Activated CD8-positive, alpha-beta memory T cell treated with anti-CD3 and anti-CD28 coated beads for 1 hour (primary cell): Measurements from ENCODE around the gene RBM4.

ENCODE experiments used
- DNase-seq, 2 donors: peaks; one replicate each; pipeline ENCODE4 v3.0.0-alpha.2; 2020; ENCODE audit warnings: low read depth in 1 of 2; ENCODE audit errors: extremely low read depth in 1 of 2

Gene RBM4

GRCh38 chr11:66649903-66650302 lies 11.4 kb downstream of the RBM4 start:
- DNase-seq = no peak

- DNase-seq = no peak
Measured at GRCh38 chr11:66651016-66651415, 12.5 kb downstream of the RBM4 start.

- DNase-seq = no peak
Measured at GRCh38 chr11:66652651-66653050, 14.1 kb downstream of the RBM4 start.

GRCh38 chr11:66653123-66653522 lies 14.6 kb downstream of the RBM4 start:
- no peak for DNase-seq

GRCh38 chr11:66659763-66660162 lies 21.3 kb downstream of the RBM4 start:
- no peak for DNase-seq

- no peak for DNase-seq
Measured at GRCh38 chr11:66663741-66664296, 25.3 kb downstream of the RBM4 start.

GRCh38 chr11:66665369-66665768 lies 26.9 kb downstream of the RBM4 start:
- DNase-seq = no peak

- no peak for DNase-seq
Measured at GRCh38 chr11:66670816-66671215, 32.3 kb downstream of the RBM4 start.

- DNase-seq = no peak
Measured at GRCh38 chr11:66674964-66675602, 36.6 kb downstream of the RBM4 start.

GRCh38 chr11:66676282-66676919 lies 37.9 kb downstream of the RBM4 start:
- no peak for DNase-seq

GRCh38 chr11:66676931-66677598 lies 38.6 kb downstream of the RBM4 start:
- DNase-seq = no peak

GRCh38 chr11:66677599-66678375 lies 39.3 kb downstream of the RBM4 start, which contains the start of gene RBM4B:
Gene RBM4B, minus strand, starts transcription at chr11:66677887. Its CDS starts 808 bp downstream, at chr11:66677079.
- DNase-seq = peak; percentile 92

GRCh38 chr11:66680966-66681645 lies 42.6 kb downstream of the RBM4 start:
- no peak for DNase-seq

- DNase-seq = no peak
Measured at GRCh38 chr11:66683877-66684276, 45.4 kb downstream of the RBM4 start.

GRCh38 chr11:66684635-66685034 lies 46.1 kb downstream of the RBM4 start:
- DNase-seq = no peak

GRCh38 chr11:66685276-66686099 lies 47.0 kb downstream of the RBM4 start:
- no peak for DNase-seq

- no peak for DNase-seq
Measured at GRCh38 chr11:66686100-66686785, 47.7 kb downstream of the RBM4 start.

GRCh38 chr11:66686801-66687750 lies 48.6 kb downstream of the RBM4 start:
- no peak for DNase-seq
